B cell (primary cell): ENCODE measurements around the gene FOLR1.

Experiments
- CTCF ChIP-seq: fragments of 200-600 bp; IDR thresholded peaks from one replicate; pipeline ENCODE4 v1.8.0; 2022; ENCODE audit warnings: antibody characterized with exemption, mild to moderate bottlenecking
- EZH2 ChIP-seq: IDR thresholded peaks from 2 replicates; pipeline ENCODE4 v1.6.1; 2012; ENCODE audit warnings: borderline replicate concordance, low read depth, mild to moderate bottlenecking, moderate library complexity, low read length; ENCODE audit not compliant: insufficient read depth, poor library complexity, severe bottlenecking

- TF ChIP-seq CTCF, result no peak
- no peak for TF ChIP-seq EZH2
Measured at GRCh38 chr11:72232260-72233055, 40.5 kb downstream of the FOLR1 start.
